Measurements from ENCODE around the gene SULT1C4. TPM values are rescaled to one million over a fixed set of nuclear protein-coding genes. Genes with fewer than 3 reads are reported as not detected.

Gene SULT1C4
- total RNA-seq, 1 donor: 0.43 TPM

GRCh38 chr2:108363024-108363907 lies 14.5 kb upstream of the SULT1C4 start:
- DNase-seq (ENCODE audit: low read depth): no peak
- no peak for TF ChIP-seq CTCF (IDR thresholded peaks at IDR 0.05; ENCODE audit: insufficient read depth, low read depth, low read length)
- no peak overlapping the region for H3K4me3 ChIP-seq (ENCODE audit: low read depth, low read length)

- DNase-seq (ENCODE audit: low read depth): no peak
- TF ChIP-seq CTCF (IDR thresholded peaks at IDR 0.05; ENCODE audit: insufficient read depth, low read depth, low read length): no peak
- no peak overlapping the region for H3K4me3 ChIP-seq (ENCODE audit: low read depth, low read length)
These were observed 13.9 kb upstream of the SULT1C4 start for GRCh38 chr2:108363908-108364225.

GRCh38 chr2:108364676-108365297 lies 13.0 kb upstream of the SULT1C4 start:
- TF ChIP-seq CTCF (IDR thresholded peaks at IDR 0.05; ENCODE audit: insufficient read depth, low read depth, low read length): no peak
- no peak for DNase-seq (ENCODE audit: low read depth)
- H3K4me3 ChIP-seq (ENCODE audit: low read depth, low read length): no peak overlapping the region

GRCh38 chr2:108365656-108366055 lies 12.1 kb upstream of the SULT1C4 start:
- no peak for TF ChIP-seq CTCF (IDR thresholded peaks at IDR 0.05; ENCODE audit: insufficient read depth, low read depth, low read length)
- peak; percentile 61 for DNase-seq (ENCODE audit: low read depth)

GRCh38 chr2:108367014-108367413 lies 10.7 kb upstream of the SULT1C4 start:
- H3K4me3 ChIP-seq (ENCODE audit: low read depth, low read length): no peak overlapping the region
- no peak for DNase-seq (ENCODE audit: low read depth)
- no peak for TF ChIP-seq CTCF (IDR thresholded peaks at IDR 0.05; ENCODE audit: insufficient read depth, low read depth, low read length)

More at GRCh38 chr2:108365656-108366055, 12.1 kb upstream of the SULT1C4 start:
- no peak overlapping the region for H3K4me3 ChIP-seq (ENCODE audit: low read depth, low read length)

GRCh38 chr2:108367561-108368175 lies 10.1 kb upstream of the SULT1C4 start:
- DNase-seq (ENCODE audit: low read depth): no peak
- no peak for TF ChIP-seq CTCF (IDR thresholded peaks at IDR 0.05; ENCODE audit: insufficient read depth, low read depth, low read length)
- H3K4me3 ChIP-seq (ENCODE audit: low read depth, low read length): no peak overlapping the region

All from fibroblast of villous mesenchyme (primary cell).